ENCODE measurements around the gene GTF2I. TPM values are rescaled to one million over a fixed set of nuclear protein-coding genes. Genes with fewer than 3 reads are reported as not detected.
"Not testable (repeated sequence)": the region's sequence is repeated elsewhere in the genome, so short reads cannot be mapped to it uniquely, and the experiment has no call there.

The GTF2I gene
- total and polyA plus RNA-seq, 9 donors = 101 to 171 (median 143) TPM

DNA sequence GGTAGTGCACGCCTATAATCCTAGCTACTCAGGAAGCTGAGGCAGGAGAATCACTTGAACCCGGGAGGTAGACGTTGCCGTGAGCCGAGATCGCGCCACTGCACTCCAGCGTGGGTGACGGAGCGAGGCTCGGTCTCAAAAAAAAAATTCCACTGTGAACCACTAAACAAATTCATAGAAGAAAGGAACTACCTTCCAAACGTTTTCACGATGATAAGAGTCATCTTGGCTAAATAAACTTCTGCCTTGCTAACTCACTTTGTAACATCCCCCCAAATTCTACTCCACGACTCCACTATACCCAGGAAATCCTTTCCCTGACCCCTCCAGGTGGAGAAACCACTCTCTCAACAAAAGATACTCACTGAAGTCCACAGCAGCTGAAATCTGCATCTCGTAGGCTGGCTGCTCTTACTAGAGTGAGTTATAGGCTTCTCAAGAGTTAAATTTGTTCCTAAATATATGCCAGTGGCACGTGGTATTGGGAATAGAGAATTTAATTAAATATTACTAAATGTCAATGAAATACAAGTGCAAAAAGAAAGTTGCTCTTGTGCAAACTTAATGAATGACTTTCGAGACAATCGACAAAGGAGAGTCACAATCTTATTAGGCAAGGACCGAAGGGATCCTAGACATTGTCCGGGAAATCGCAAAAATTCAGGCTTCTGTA, 1.6 kb upstream of the GTF2I start:
- Histone ChIP-seq H3K27ac (ENCODE audit: low read length) (peak overlapping the region; percentile 94), H3K9me3 (replicated peaks; ENCODE audit: control insufficient read depth, low read depth, low read length) (no peaks in the 10 kb centered on the region), H3K4me3 (ENCODE audit: low read length) (peak overlapping the region; percentile 74), H3K27me3 (ENCODE audit: control insufficient read depth, insufficient read depth, low read length) (no peaks in the 10 kb centered on the region), H3K4me1 (ENCODE audit: control insufficient read depth, insufficient read depth, low read length) (peaks cover 32% of the 10 kb centered on the region), H3K36me3 (ENCODE audit: control insufficient read depth, insufficient read depth, low read length) (peaks cover 11% of the 10 kb centered on the region)
- DNase-seq = no peak
- WGBS (ENCODE audit: insufficient coverage) = 39% methylated on average over 8 of the region's 21 CpGs

DNA sequence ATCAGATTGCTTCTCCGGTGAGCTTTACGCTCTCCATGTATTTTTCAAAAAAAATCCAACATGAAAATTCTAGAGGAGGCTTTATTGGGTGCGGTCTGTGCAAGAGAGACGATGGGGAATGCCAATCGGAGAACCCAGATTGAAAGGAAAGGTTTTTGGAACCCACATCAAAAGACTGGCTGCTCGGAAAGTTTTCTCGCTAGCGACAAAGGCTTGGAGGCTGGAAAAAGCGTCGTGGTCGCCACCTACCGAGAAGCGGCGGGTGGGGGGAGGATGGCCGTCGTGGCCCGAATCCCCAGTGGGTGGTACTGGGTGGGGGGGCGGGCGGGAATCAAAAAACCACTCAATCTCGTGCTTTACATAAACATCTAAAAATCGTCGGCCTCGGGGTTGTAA, 1.1 kb upstream of the GTF2I start:
- peak; percentile 84 for DNase-seq
- Histone ChIP-seq H3K4me1 (ENCODE audit: control insufficient read depth, insufficient read depth, low read length) (peaks cover 37% of the 10 kb centered on the region), H3K36me3 (ENCODE audit: control insufficient read depth, insufficient read depth, low read length) (peaks cover 14% of the 10 kb centered on the region), H3K27me3 (ENCODE audit: control insufficient read depth, insufficient read depth, low read length) (no peaks in the 10 kb centered on the region), H3K9me3 (replicated peaks; ENCODE audit: control insufficient read depth, low read depth, low read length) (no peaks in the 10 kb centered on the region), H3K27ac (ENCODE audit: low read length) (peak overlapping the region; percentile 94), H3K4me3 (ENCODE audit: low read length) (peak overlapping the region; percentile 74)
- WGBS (ENCODE audit: insufficient coverage) = 0% methylated on average over 3 of the region's 23 CpGs

GRCh38 chr7:74656837-74657691, 454 bp upstream of the GTF2I start:
- Histone ChIP-seq H3K4me1 (ENCODE audit: control insufficient read depth, insufficient read depth, low read length) (peaks cover 42% of the 10 kb centered on the region), H3K9me3 (replicated peaks; ENCODE audit: control insufficient read depth, low read depth, low read length) (no peaks in the 10 kb centered on the region), H3K27me3 (ENCODE audit: control insufficient read depth, insufficient read depth, low read length) (no peaks in the 10 kb centered on the region), H3K4me3 (ENCODE audit: low read length) (peak overlapping the region; percentile 74), H3K27ac (ENCODE audit: low read length) (peak overlapping the region; percentile 94), H3K36me3 (ENCODE audit: control insufficient read depth, insufficient read depth, low read length) (peaks cover 14% of the 10 kb centered on the region)
- peak; percentile 99 for DNase-seq
- under 1% methylated on average over 23 of the region's 60 CpGs for WGBS (ENCODE audit: insufficient coverage)

- H3K36me3 ChIP-seq (ENCODE audit: control insufficient read depth, insufficient read depth, low read length) = peaks cover 16% of the 10 kb centered on the region
- no peaks in the 10 kb centered on the region for H3K27me3 ChIP-seq (ENCODE audit: control insufficient read depth, insufficient read depth, low read length)
- H3K4me1 ChIP-seq (ENCODE audit: control insufficient read depth, insufficient read depth, low read length) = peaks cover 46% of the 10 kb centered on the region
- H3K4me3 ChIP-seq (ENCODE audit: low read length) = peak overlapping the region; percentile 56
- peak overlapping the region; percentile 75 for H3K27ac ChIP-seq (ENCODE audit: low read length)
- no peaks in the 10 kb centered on the region for H3K9me3 ChIP-seq (replicated peaks; ENCODE audit: control insufficient read depth, low read depth, low read length)
- peak; percentile 96 for DNase-seq
- WGBS (ENCODE audit: insufficient coverage) = under 1% methylated on average over 85 of the region's 108 CpGs
Observed at GRCh38 chr7:74658178-74659004, 873 bp downstream of the GTF2I start.

DNA sequence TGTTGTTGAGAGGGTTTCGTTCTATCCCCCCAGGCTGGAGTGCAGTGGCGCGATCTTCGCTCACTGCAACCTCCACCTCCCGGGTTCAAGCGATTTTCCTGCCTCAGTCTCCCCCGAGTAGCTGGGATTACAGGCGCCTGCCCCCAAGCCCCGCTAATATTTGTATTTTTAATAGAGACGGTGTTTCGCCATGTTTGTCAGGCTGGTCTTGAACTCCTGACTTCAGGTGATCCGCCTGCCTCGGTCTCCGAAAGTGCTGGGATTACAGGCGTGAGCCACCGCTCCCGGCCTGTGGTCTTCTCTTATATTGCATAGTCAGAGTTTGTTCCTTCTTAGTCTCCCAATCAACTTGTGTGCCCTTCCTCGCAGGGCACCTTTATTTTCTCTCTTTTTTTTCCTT, 2.7 kb downstream of the GTF2I start:
- H3K4me3 ChIP-seq (ENCODE audit: low read length); DNase-seq; H3K27me3 ChIP-seq (ENCODE audit: control insufficient read depth, insufficient read depth, low read length); H3K9me3 ChIP-seq (replicated peaks; ENCODE audit: control insufficient read depth, low read depth, low read length): not testable (repeated sequence)
- WGBS (ENCODE audit: insufficient coverage) = 67% methylated on average over 12 of the region's 18 CpGs
- H3K4me1 ChIP-seq (ENCODE audit: control insufficient read depth, insufficient read depth, low read length) = peaks cover 46% of the 10 kb centered on the region
- peaks cover 22% of the 10 kb centered on the region for H3K36me3 ChIP-seq (ENCODE audit: control insufficient read depth, insufficient read depth, low read length)
- H3K27ac ChIP-seq (ENCODE audit: low read length) = peak overlapping the region; percentile 35

- H3K36me3 ChIP-seq (ENCODE audit: control insufficient read depth, insufficient read depth, low read length) = peaks cover 25% of the 10 kb centered on the region
- H3K27me3 ChIP-seq (ENCODE audit: control insufficient read depth, insufficient read depth, low read length); DNase-seq; H3K4me3 ChIP-seq (ENCODE audit: low read length); H3K27ac ChIP-seq (ENCODE audit: low read length); H3K9me3 ChIP-seq (replicated peaks; ENCODE audit: control insufficient read depth, low read depth, low read length): not testable (repeated sequence)
- H3K4me1 ChIP-seq (ENCODE audit: control insufficient read depth, insufficient read depth, low read length) = peaks cover 36% of the 10 kb centered on the region
- WGBS (ENCODE audit: insufficient coverage) = no CpG with 5 or more reads among the region's 21 CpGs
Observed at GRCh38 chr7:74661836-74662794, 4.6 kb downstream of the GTF2I start.

DNA sequence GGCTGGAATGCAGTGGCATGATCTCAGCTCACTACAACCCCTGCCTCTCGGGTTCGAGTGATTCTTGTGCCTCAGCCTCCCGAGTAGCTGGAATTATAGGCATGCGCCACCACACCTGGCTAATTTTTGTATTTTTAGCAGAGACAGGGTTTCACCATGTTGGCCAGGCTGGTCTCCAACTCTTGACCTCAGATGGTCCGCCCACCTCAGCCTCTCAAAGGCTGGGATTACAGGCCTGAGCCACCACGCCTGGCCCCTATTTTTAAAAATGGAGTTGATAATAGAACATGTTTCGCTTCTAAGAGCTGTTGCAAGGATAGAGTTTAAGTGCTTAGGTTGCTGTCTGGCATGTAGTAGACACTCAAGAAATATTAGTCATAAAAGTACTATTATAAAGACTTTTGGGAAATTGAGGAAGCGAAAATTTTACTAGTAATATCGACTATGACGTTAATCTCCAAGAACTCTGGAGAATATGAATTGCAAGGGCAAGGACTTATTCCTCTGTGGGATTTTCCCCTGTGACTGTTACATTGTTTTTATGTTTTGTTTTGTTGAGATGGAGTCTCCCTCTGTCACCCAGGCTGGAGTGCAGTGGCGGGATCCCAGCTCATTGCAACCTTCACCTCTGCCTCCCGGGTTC, 7.9 kb downstream of the GTF2I start:
- DNase-seq = no peak
- WGBS (ENCODE audit: insufficient coverage) = 88% methylated on average over 4 of the region's 12 CpGs
- Histone ChIP-seq H3K9me3 (replicated peaks; ENCODE audit: control insufficient read depth, low read depth, low read length) (no peaks in the 10 kb centered on the region), H3K4me3 (ENCODE audit: low read length) (no peak overlapping the region), H3K27me3 (ENCODE audit: control insufficient read depth, insufficient read depth, low read length) (no peaks in the 10 kb centered on the region), H3K27ac (ENCODE audit: low read length) (no peak overlapping the region), H3K36me3 (ENCODE audit: control insufficient read depth, insufficient read depth, low read length) (peaks cover 23% of the 10 kb centered on the region), H3K4me1 (ENCODE audit: control insufficient read depth, insufficient read depth, low read length) (peaks cover 19% of the 10 kb centered on the region)

- peaks cover 16% of the 10 kb centered on the region for H3K36me3 ChIP-seq (ENCODE audit: control insufficient read depth, insufficient read depth, low read length)
- not testable (repeated sequence) for H3K4me1 ChIP-seq (ENCODE audit: control insufficient read depth, insufficient read depth, low read length)
Observed at GRCh38 chr7:74667013-74667412, 9.5 kb downstream of the GTF2I start.

DNA sequence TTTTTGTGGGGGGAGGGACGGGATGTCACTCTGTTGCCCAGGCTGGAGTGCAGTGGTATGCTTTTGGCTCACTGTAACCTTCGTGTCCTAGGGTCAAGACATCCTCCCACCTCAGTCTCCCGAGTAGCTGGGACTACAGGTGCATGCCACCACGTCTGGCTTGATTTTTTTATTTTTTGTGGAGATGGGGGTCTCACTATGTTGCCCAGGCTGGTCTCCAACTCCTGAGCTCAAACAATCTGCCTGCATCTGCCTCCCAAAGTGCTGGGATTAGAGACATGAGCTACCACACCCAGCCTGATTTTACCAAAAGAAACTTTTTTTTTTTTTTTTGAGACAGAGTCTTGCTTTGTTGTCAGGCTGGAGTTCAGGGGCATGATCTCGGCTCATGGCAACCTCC, 10.0 kb downstream of the GTF2I start:
- not testable (repeated sequence) for H3K4me1 ChIP-seq (ENCODE audit: control insufficient read depth, insufficient read depth, low read length); H3K27ac ChIP-seq (ENCODE audit: low read length); H3K4me3 ChIP-seq (ENCODE audit: low read length); H3K9me3 ChIP-seq (replicated peaks; ENCODE audit: control insufficient read depth, low read depth, low read length); DNase-seq; H3K27me3 ChIP-seq (ENCODE audit: control insufficient read depth, insufficient read depth, low read length)
- peaks cover 16% of the 10 kb centered on the region for H3K36me3 ChIP-seq (ENCODE audit: control insufficient read depth, insufficient read depth, low read length)
- WGBS (ENCODE audit: insufficient coverage) = no CpG with 5 or more reads among the region's 5 CpGs

More at GRCh38 chr7:74667013-74667412, 9.5 kb downstream of the GTF2I start:
- H3K27ac ChIP-seq (ENCODE audit: low read length); H3K9me3 ChIP-seq (replicated peaks; ENCODE audit: control insufficient read depth, low read depth, low read length); H3K4me3 ChIP-seq (ENCODE audit: low read length); DNase-seq; H3K27me3 ChIP-seq (ENCODE audit: control insufficient read depth, insufficient read depth, low read length): not testable (repeated sequence)
- 80% methylated on average over 1 of the region's 7 CpGs for WGBS (ENCODE audit: insufficient coverage)
